ENCODE data around the gene LRRC25.
A peak's percentile ranks its signal among the peaks of the same experiment; 100 is the strongest.
"Not testable (repeated sequence)": the region's sequence is repeated elsewhere in the genome, so short reads cannot be mapped to it uniquely, and the experiment has no call there.

Gene LRRC25

GRCh38 chr19:18385675-18386542 is 11.5 kb downstream of the LRRC25 start, which contains the start of gene GDF15:
TSS of gene GDF15 (plus strand) at chr19:18386158. CDS start at chr19:18386190, 32 bp downstream.
- Mint-ChIP-seq H3K36me3 (ENCODE audit: low read depth) (no peaks in the 10 kb centered on the region), H3K9me3 (no peaks in the 10 kb centered on the region), H3K4me1 (peaks cover 39% of the 10 kb centered on the region), H3K4me3 (peak within 1 kb of the TSS; percentile 71), H3K27me3 (ENCODE audit: low read depth, poor library complexity) (peaks cover 50% of the 10 kb centered on the region), H3K27ac (no peak within 1 kb of the TSS)
- peak; percentile 64 for DNase-seq
- TF ChIP-seq CTCF (IDR thresholded peaks at IDR 0.05): peak; percentile 54

GRCh38 chr19:18385359-18385674 is 12.1 kb downstream of the LRRC25 start:
- H3K4me3 Mint-ChIP-seq: no peak overlapping the region
- DNase-seq: no peak
- H3K27ac Mint-ChIP-seq: no peak overlapping the region
- no peaks in the 10 kb centered on the region for H3K36me3 Mint-ChIP-seq (ENCODE audit: low read depth)
- no peaks in the 10 kb centered on the region for H3K9me3 Mint-ChIP-seq
- H3K4me1 Mint-ChIP-seq: peaks cover 42% of the 10 kb centered on the region
- no peak for TF ChIP-seq CTCF (IDR thresholded peaks at IDR 0.05)
- peaks cover 47% of the 10 kb centered on the region for H3K27me3 Mint-ChIP-seq (ENCODE audit: low read depth, poor library complexity)

GRCh38 chr19:18384775-18385174 is 12.6 kb downstream of the LRRC25 start:
- Mint-ChIP-seq H3K27ac (no peak overlapping the region), H3K4me3 (no peak overlapping the region), H3K9me3 (no peaks in the 10 kb centered on the region), H3K4me1 (peaks cover 47% of the 10 kb centered on the region), H3K36me3 (ENCODE audit: low read depth) (no peaks in the 10 kb centered on the region), H3K27me3 (ENCODE audit: low read depth, poor library complexity) (peaks cover 44% of the 10 kb centered on the region)
- no peak for TF ChIP-seq CTCF (IDR thresholded peaks at IDR 0.05)
- DNase-seq: no peak

- H3K27ac Mint-ChIP-seq; H3K36me3 Mint-ChIP-seq (ENCODE audit: low read depth); DNase-seq; H3K4me3 Mint-ChIP-seq; H3K9me3 Mint-ChIP-seq: not testable (repeated sequence)
- Mint-ChIP-seq H3K4me1 (peaks cover 47% of the 10 kb centered on the region), H3K27me3 (ENCODE audit: low read depth, poor library complexity) (peaks cover 38% of the 10 kb centered on the region)
Measured at GRCh38 chr19:18383622-18384021, 13.8 kb downstream of the LRRC25 start.

GRCh38 chr19:18380843-18381242 is 16.6 kb downstream of the LRRC25 start:
- H3K4me3 Mint-ChIP-seq: no peak overlapping the region
- peaks cover 48% of the 10 kb centered on the region for H3K4me1 Mint-ChIP-seq
- H3K27ac Mint-ChIP-seq: no peak overlapping the region
- no peak for TF ChIP-seq CTCF (IDR thresholded peaks at IDR 0.05)
- DNase-seq: no peak
- H3K9me3 Mint-ChIP-seq: no peaks in the 10 kb centered on the region
- peaks cover 12% of the 10 kb centered on the region for H3K27me3 Mint-ChIP-seq (ENCODE audit: low read depth, poor library complexity)
- H3K36me3 Mint-ChIP-seq (ENCODE audit: low read depth): no peaks in the 10 kb centered on the region

DNA sequence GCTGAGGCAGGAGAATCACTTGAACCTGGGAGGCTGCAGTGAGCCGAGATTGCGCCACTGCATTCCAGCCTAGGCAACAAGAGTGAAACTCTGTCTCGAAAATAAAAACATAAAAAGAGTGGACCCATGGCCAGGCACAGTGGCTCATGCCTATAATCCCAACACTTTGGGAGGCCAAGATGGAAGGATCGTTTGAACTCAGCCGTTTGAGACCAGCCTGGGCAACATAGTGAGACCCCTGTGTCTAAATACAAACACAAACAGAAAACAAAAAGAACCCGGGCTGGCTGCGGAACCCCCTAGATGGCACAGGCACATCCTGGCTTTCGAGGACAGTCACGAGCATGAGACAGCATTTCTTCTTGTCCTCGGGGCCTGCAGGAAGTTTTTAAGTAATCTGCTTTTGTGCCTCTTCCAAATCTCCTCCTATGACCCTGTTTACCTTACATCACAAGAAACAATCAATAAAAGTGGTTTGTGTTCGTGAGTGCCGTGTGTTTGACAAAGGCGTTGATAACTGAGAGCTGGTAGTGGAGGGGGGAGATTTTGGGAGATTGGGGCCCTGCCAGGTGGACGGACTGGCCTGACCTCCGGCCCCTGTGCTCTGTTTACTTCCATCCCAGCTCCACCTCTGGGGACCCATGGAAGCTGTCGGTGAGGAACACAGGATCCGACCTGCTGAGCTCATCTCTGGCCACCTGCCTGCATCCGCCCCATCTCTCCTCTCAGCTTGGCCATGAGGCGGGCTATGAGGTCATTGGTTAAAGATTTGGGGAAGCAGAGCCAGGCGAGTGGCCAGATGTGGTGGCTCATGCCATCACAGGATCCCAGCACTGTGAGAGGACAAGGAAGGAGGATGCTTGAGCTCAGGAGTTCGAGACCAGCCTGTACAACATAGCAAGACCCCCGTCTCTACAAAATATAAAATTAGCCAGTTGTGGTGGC is 17.3 kb downstream of the LRRC25 start:
- H3K27ac Mint-ChIP-seq: no peak overlapping the region
- no peak overlapping the region for H3K4me3 Mint-ChIP-seq
- H3K27me3 Mint-ChIP-seq (ENCODE audit: low read depth, poor library complexity): peaks cover 8% of the 10 kb centered on the region
- H3K4me1 Mint-ChIP-seq: peaks cover 40% of the 10 kb centered on the region
- H3K36me3 Mint-ChIP-seq (ENCODE audit: low read depth): no peaks in the 10 kb centered on the region
- no peak for DNase-seq
- TF ChIP-seq CTCF (IDR thresholded peaks at IDR 0.05): no peak
- no peaks in the 10 kb centered on the region for H3K9me3 Mint-ChIP-seq

Measured in nephron progenitor cell (in vitro differentiated cells).